ENCODE measurements around the gene FBN3.

GRCh38 chr19:8030960-8031359 is 118.4 kb downstream of the FBN3 start:
- TF ChIP-seq CTCF (IDR thresholded peaks at IDR 0.05) (no peak), ZFX (IDR thresholded peaks at IDR 0.05; ENCODE audit: borderline replicate concordance) (no peak)
